HG03442 (cell line): ENCODE results near the gene CLEC19A.
"Not testable (repeated sequence)": the region's sequence is repeated elsewhere in the genome, so short reads cannot be mapped to it uniquely, and the experiment has no call there.

Experiments
- ATAC-seq: cut with Tn5 transposase; IDR thresholded peaks from one replicate; pipeline ENCODE4 v1.9.1; 2021; ENCODE audit warnings: mild to moderate bottlenecking, moderate library complexity; ENCODE audit not compliant: unreplicated experiment

Gene CLEC19A

DNA sequence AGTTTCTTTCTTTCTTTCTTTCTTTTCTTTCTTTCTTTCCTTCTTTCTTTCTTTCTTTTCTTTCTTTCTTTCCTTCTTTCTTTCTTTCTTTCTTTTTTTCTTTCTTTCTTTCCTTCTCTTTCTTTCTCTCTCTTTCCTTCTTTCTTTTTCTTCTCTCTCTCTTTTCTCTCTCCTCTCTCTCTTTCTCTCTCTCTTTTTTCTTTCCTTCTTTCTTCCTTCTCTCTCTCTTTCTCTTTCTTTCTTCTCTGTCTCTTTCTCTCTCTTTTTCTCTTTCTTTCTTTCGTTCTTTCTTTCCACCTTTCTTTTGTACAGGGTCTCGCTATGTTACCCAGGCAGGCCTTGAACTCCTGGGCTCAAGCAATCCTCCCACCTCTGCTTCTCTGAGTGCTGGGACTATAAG is 35.7 kb downstream of the CLEC19A start:
- not testable (repeated sequence) for ATAC-seq

DNA sequence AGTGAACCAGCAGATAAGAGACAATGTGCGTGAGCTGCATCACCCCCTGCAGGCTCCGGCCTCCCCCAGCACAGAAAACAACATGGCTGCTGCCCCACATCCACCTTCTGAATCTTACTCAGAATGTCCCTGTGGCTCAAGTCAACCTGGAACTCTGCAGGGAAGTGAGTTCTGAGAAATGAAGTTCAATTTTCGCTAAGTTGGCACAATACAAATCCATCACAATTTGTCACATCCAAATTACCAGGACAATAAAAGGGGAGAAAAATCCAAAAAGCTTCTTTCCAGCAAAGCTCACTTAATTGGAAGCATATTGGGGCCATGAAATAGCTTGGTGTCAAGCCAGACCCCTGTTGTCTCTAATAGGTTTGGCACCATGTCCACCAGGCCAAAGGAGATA is 38.1 kb downstream of the CLEC19A start:
- no peak for ATAC-seq

DNA sequence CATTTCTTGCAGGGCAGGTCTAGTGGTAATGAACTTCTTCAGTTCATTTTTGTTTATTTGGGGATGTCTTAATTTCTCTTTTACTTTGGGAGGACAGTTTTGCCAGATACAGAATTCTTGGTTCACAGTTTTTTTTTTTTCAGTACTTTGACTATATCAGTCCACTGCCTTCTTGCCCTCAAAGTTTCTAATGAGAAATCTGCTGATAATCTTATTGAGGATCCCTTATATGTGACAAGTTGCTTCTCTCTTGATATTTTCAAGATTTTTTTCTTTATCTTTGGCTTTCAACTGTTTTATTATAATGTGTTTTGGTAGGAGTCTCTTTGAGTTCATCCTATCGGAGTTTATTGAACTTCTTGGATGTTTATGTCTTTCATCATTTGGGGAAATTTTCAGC is 42.8 kb downstream of the CLEC19A start:
- no peak for ATAC-seq

DNA sequence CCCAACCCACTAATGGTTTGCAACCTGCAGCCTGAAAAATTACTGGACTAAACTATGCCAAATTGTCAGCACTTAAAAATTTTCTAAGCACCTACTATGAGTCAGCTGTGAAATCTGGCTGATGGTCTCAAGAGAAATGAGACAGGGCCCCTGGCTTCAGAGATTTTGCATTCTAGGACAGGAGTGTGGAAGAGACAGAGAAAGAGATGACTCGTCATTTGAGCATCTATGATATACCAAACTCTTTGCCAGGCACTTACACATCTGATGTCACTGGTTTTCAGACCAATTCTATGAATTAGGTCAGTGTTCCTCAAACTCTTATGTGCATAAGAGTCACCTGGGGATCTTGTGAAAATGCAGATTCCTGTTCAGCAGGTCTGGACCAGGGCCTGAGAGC is 44.4 kb downstream of the CLEC19A start:
- no peak for ATAC-seq

DNA sequence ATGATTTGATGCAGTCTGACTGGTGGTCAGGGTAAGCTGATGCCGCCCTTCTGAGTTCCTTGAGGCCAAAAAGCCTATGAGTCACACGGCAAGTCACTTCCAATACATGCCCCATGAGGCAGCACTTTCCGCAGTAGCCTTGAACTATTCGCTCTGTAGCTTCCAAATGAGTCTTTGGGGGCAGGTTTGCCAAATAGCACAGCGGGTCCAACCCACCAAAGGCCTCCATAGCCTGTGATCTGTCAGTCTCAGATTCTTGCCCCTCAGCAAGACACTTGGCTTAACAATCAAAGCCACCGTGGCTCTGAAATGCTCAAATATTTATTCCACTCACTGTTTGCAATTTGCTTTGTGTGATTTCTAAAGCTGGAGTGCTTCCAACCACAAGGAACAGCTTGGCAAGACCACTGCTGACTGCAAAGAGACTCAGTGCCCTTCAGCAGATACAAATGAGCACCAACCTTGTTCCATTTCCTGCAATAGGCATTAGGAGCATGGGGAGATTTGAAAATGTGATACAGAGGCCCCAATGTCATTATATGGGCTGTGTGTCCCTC is 45.4 kb downstream of the CLEC19A start:
- ATAC-seq, result no peak

DNA sequence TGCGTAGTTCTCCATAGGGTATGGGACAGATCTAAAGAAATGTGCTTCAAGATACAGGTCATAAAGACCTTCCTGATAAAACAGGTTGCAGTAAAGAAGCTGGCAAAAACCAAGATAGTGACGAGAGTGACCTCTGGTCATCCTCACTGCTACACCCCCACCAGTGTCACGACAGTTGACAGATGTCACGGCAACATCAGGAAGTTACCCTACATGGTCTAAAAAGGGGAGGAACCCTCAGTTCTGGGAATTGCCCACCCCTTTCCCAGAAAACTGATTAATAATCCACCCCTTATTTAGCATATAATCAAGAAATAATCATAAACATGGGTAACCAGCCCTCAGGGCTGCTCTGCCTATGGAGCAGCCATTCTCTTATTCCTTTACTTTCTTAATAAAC is 46.3 kb downstream of the CLEC19A start:
- no peak for ATAC-seq

DNA sequence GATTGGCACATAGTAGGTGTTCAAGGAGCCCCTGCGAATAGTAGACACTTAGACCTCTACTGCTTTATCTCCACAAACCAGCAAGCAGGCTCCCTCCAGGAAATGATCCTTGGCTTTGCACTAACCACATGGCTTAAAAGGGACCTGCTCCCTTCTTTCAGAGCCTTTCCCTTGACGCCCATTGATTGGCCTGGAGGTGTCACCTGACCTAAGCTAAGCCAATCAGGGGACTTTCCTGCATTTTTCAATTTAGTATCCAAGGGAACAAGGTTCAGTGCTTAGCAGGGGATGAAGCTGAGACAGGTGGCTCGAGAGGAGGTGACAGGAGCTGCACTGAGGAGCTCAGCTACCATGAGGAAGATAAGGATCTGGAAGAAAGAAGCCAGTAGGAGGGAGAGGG is 52.8 kb downstream of the CLEC19A start:
- no peak for ATAC-seq

DNA sequence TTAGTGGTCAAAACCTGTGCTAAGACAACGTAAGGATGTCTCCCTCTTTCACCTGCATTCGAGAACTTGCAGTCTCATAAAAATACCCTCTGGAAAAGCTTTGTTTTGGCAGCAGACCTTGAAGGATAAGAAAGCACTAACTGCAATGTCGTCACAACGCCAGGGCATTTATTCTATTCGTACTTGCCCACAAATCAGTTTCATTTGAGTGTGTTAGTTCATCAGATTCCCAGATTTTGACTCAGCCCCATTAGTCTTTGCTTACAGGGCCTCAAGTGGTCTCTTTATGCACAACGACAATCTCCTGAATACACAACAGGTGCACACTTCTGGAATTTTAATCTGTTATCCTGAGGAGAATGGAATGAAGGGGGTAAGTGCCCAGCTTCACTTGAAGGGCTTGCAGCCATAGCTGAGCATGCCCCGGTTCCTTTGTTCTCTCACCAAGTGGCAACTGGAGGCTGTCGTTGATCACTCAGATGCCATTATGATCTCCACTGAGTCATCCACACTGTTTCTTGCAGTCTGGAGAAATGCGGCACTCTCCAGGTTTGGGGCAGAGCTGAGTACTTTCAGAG is 58.8 kb downstream of the CLEC19A start:
- no peak for ATAC-seq

DNA sequence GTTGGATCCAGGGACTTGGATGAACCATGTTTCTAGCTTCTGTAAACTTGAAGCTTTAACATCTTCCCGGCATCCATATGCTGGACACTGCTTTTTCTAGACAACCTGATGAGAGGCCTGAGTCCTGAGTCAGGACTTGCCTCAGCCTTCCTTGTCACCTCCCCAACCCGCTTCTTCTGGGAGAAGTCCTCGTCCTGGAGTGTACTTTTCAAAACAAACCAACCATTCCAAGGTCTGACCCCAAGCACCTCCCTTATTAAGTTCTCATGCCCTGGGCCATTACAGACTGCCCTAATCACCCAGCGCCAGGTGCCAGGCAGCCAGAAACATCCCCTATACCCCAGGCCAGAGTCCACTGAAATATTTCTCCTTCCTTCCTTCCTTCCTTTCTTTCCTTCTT is 59.4 kb downstream of the CLEC19A start:
- no peak for ATAC-seq

DNA sequence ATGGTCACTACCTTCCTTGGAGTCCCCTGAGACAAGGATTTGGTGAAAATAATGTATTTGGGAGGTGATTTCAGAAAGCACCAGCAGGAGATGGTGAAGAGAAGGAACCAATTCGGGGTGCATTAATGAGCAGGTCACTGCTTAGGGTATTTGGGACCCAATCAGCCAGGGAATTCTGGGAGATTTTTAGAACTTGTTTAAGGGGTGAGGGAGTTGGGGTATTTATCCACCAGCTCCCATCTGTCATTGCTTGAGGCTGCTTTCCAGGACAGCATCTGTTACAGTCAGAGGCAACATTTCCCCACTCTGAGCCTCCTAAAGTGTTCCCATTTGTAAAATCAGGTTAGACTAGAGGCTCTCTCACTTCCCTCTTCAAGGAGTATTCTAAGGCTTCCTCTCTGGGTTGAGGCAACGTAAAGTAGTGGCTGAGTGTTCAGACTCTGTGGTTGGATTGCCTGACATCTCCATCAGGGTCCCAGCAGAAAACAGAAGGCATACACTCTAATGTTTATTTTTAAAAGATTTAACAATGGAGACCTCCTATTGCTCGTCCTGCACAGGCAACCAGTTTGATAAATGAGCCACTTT is 60.9 kb downstream of the CLEC19A start:
- ATAC-seq, result no peak

DNA sequence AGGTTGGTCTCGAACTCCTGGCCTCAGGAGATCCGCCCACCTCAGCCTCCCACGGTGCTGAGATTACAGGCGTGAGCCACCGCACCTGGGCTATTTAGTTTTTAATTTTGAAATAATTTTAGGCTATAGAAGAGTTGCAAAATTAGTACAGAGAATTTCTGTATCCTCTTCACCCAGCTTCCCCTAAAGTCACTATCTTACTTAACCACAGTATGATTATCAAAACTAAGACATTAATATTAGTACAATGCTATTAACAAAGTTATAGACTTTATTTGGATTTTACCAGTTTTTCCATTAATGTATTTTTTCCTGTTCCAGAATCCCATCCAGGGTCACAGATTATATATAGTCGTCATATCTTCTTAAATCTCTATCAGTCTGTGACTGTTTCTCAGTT is 62.6 kb downstream of the CLEC19A start:
- no peak for ATAC-seq

DNA sequence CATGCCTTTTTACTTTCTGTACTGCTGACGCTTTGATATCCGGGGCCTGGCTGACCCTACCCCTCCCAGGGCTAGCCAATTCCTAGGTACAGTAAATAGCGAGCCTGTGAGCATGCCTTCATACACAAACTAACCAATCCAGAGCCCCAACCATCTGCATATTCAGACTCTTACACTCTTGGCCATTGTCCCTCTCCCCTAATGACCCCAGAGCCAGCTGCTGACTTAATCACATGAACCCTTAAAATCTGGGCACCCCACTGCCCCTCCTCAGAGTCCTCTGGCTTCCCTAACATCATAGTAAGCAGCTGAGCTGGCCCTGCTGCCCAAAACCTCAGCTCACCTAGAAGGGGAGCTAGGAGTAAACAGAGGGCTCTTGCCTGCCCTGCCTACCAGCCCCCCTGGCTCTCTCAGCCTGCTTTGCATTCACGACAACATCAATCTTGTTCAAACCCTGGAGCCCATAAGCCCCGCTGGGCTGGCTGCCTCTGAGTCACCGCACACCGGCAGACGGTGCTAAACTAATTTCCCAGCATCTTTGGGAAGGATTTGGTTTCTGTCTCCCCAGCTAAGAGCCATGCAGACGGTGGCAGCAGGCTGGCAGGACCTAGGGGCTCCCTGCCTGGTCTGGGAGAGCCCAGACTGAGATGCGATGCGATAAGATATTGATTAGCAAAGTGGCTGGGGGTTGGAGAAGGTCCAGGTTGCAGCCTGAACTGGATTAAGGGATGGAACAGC is 63.2 kb downstream of the CLEC19A start:
- no peak for ATAC-seq

DNA sequence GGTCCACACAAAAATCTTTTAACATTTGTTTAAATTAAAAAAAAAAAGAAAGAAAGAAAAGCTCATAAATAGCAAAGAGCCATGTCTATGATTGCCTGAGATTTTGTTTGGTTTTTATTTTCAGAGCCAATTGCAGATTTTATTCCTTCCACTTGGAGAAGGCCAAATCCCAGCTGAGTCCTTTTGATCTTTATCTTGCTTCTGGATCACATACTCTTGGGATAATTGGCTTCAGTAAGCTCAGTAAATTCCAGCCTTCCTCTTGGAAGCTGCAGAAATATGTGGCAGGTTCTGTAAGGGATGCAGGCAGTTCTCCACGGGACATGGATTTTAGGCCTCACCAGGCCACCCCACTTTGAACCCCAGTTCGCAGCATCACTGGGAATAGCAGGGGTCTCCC is 68.8 kb downstream of the CLEC19A start:
- ATAC-seq, result no peak

DNA sequence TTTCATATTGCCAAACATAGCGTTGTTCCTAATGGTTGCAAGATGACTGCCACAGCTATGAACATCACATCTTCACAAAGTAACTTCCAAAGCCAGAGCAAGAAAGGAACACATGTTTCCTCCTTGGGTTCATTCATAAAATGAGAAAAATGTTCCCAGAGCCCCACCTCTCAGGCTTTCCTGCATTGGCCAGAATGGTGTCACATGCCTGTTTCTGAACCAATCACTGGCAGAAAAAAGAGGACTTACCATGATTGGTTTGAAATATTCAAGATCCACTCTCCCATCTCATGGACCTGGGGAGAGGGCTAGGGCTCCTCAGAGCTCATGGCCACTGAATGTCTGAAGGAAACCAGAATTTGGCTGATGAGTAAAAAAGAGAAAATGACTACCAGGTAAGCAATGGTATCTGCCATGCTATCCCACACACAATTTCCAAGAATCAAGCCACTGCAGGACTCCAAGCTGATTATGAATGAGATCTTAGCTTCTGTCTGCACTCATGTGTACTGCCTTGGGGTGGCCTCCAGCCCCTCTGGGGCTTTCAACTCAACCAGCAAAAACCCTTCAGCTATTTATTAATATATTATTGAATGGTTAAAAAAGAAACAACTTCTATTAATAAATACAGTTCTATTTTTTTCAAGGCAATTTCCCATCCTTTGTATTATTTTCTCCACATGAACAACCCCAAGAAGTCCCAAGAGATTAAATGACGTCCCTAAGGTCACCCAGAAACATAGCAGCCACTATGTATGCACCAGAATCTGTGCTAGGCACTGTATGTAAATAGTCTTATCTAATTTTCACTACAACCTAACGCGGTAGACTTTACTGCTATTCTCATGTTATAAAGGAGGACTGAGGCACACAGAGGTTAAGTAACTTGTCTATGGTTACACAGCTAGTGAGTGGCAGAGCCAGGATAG is 70.8 kb downstream of the CLEC19A start:
- no peak for ATAC-seq

DNA sequence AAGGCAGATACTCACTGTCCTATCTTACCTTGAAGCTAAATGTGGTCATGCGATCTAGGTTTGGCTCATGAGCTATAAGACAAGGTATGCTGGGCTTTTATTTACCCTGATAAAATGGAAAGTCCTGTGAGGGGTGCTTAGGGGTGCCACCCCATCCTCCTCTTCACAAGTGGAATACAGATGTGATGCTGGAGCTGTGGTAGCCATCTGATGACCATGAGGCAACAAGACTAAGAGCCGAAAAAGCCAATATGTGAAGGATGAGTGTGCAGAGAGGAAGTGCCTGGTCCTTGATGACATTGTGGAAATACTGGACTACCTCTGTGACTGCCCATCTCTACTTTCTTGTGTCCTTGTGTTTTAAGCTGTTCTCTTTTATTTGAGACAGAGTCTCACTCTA is 74.0 kb downstream of the CLEC19A start:
- no peak for ATAC-seq
